GM18502 (cell line): ENCODE measurements around the gene ANO10.
"Not testable (repeated sequence)": the region's sequence is repeated elsewhere in the genome, so short reads cannot be mapped to it uniquely, and the experiment has no call there.

ENCODE experiments used
- ATAC-seq: cut with Tn5 transposase; IDR thresholded peaks from one replicate; pipeline ENCODE4 v1.9.1; 2021; ENCODE audit warnings: mild to moderate bottlenecking; ENCODE audit not compliant: unreplicated experiment, poor library complexity

Gene ANO10

DNA sequence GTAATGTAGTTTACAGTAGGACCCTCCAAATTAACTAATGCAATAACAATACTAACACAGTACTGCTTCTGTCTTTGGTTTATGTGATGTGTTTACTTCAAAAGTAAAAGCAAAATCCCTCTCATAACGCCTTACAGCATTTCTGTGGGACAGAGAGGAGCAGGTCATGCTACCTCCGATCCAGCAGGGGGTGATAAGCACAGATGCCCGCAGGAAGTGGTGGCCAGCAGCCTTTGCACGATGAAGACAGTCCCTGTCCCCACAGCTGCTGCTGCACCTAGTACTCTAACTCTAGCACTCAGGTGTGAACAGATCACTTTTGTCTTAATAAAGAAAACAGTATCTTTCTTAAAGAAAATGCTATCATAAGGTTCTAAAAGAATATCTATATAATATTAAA lies 38.3 kb downstream of the ANO10 start:
- ATAC-seq, result no peak

DNA sequence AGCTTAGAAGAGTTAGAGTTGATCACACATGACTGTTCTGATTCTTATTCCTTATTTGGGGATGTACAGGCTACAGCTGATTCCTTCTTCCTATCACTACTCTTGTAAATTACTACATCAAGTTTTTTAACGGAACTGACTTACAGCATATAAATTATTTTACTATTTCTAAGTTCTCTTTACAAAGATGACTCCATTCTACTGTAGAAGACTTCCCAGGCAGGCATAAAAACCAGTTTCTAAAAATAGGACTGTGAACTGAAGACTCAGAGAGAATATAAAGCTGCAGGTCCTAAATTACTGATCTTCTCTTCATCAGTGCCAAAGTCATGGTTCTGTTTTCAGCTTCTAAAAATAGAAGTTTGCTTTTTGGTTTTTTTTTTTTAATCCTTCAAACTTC lies 38.9 kb downstream of the ANO10 start:
- ATAC-seq, result no peak

DNA sequence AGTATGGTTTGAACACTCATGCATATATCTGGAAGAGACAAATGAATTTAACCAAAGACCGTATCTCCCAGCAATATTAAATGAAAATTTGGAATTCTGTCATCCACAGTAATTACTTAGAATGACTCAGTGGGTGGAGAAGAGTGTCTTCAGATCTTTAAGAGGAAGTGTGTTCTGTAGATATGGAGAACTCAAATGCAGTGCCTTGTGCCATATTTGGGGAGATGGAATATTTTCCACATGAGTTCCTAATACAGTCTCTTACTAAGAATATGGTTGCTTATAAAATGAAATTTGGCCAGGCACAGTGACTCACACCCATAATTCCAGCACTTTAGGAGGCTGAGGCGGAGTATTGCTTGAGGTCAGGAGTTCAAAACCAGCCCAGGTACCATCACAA lies 40.5 kb downstream of the ANO10 start:
- no peak for ATAC-seq

DNA sequence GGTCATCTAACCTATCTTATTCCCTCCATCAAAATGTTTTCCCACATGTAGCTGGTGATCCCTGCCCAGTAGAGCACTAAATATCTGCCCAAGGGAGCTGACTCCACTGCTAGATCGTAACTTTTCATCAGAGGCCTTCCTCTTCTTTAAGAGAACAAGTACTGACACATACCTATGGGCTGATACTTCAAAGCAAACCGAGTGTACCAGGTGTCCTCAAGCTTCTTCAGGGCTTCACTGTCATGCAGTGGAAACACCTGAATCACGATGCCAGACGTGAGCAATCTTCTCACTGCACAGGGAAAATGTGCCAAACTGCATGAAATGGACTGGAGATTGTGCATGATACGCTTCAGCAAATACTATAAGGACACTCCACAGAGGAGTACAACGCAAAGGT lies 41.6 kb downstream of the ANO10 start:
- ATAC-seq, result no peak

DNA sequence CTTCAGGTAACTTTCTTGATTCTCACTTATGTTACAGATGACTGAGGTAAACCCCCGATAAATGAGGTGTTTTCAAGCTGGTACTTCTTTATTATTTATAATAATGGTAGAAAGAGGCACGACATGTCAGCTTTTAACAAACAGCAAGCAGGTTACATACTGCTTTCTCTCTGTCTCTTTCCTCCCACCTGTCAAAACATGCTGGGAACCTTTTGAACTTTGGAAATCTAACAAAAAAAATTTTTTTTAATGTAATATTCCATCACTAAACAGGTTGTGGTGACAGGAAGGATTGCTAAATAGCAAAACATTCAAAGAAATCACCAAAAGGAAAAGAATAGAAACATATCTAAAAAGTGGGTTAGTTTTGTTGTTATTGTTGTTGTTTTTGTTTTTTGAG lies 48.2 kb downstream of the ANO10 start:
- no peak for ATAC-seq

DNA sequence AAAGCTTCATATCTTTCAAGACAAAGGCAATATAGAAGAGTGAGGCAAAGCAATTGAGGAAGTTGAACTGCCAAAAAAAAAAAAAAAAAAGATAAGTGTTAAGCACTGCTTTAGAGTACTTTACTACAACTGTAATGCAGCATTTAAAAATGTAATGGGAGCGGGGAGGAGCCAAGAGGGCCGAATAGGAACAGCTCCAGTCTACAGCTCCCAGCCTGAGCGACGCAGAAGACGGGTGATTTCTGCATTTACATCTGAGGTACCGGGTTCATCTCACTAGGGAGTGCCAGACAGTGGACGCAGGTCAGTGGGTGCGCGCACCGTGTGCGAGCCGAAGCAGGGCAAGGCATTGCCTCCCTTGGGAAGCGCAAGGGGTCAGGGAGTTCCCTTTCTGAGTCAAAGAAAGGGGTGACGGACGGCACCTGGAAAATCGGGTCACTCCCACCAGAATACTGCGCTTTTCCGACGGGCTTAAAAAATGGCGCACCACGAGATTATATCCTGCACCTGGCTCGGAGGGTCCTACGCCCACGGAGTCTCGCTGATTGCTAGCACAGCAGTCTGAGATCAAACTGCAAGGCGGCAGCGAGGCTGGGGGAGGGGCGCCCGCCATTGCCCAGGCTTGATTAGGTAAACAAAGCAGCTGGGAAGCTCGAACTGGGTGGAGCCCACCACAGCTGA lies 56.0 kb downstream of the ANO10 start:
- not testable (repeated sequence) for ATAC-seq

DNA sequence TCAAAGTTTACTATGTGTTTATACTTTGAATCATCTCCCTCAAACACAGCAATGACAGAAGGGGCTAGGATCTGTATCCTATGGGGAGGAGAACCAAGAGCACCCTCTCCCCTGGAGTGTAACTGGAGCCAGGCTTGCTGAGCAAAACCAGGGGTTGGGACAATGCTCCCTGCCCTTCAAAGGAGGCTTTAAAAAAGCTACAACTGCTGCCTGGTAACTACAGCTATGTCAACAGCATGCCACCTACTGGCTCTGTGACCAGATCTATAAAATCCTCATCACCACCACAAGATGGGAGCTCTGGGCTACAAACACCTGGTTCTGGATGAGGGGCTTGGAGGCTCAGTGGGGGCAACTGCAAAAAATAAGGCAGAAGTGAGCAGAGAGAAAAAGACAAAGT lies 61.9 kb downstream of the ANO10 start:
- ATAC-seq, result no peak

DNA sequence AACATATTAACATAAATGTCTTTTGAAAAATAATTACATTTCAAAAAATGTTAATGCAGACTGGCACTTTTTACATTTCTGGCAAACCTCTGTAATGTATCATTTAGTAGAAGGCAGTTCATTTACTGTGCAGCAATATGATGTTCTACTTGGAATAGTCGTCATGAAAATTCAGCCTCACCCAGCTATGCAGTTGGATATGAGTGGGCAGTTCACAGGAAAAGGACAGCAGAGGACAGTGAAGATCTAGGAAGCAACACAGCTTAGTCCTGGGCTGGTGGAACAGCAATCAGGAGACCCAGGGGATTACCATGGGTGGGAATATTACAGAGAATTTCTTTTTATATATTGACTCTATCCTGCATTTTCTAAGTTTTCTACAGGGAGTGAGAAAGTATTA lies 63.6 kb downstream of the ANO10 start:
- ATAC-seq, result no peak

DNA sequence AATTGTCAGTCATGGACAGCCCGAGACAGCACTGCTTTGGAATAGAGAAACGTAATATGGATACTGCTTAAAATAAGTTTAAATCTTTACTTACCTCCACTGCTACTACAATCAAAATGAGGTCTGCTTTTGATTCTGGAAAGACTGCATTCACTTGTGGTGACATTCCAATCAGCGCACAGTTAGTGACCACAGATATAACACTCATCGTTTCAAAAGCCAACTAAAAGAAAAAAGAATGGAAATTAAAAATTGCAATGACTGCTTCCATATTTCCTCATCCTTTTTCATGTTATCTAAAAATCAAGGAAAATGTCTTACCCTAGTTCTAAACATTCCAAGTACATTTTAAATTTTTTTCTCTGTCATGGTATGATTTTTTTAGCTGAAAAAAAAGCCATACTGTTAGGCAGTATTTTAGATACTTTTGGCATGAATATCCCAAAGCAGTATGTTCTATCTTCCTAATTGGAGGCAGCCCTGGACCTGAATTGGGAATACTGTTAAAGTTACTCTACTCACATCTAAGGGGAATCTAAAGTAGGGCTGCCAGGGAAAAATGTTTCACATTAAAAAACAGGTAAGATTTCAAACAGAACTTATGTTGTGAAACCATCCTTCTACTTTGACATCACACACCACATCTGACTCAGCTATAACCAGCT lies 72.1 kb downstream of the ANO10 start:
- ATAC-seq, result no peak

DNA sequence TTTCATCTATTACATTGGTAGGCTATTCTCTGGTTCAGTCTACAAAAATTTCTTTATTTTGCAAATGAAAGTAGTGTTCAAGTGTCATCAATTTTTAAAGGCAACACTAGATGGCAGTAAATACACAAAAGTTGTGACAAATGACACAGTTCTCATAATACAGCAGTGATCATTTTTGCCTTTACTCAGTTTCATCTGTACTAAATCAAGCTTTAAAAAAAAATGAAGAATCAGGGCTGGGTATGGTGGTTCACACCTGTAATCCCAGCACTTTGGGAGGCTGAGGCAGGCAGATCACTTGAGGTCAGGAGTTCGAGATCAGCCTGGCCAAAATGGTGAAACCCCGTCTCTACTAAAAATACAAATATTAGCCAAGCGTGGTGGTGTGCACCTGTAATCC lies 77.5 kb downstream of the ANO10 start:
- not testable (repeated sequence) for ATAC-seq

DNA sequence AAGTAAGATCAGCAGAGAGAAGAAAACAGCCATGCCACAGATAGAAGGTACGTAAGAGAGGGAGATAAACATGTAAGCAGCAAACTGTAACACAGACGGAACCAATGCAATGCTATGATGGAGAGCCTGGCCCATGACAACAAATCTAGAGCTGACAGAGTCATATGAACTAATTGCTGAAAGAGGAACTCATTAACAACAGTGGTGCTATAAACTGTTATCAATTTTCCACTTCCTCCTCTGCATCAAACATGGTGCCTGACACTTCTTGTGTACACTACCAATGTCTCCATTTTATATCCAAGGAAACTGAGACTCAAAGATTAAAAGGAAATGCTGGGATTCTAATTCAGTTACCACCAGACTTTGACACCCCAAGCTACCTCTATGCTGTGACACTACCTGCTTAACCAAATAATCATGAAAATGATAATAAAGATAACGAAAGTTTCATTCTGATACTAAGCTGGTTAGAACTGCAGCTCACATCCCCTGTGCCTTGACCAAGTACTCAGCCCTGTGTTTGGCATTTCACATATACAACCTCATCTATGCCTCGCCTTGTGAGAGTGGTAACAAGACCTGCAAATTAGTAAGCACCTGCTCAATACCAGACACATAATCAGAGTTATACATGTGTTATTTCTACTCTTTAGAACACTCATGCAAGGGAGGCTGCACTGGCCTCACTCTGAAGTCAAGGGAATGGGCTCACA lies 79.3 kb downstream of the ANO10 start:
- no peak for ATAC-seq

DNA sequence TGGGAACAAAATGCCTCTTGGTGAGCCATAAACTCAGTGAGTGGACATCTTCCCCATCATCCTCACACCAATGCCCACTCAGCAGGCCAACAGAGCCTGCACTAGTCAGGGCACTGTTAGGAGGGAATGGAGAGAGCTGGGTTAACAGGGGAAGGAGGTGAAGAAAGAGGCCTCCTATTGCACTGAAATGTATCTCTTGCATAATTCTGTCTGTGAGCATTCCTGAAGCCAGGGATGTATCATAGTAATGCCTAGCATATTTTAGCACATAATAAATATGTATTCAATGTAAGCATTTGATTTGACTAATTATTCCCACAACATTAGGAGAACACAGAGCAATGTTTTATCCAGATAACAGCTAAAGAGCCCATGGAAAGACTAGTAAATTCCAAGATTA lies 81.2 kb downstream of the ANO10 start:
- no peak for ATAC-seq

DNA sequence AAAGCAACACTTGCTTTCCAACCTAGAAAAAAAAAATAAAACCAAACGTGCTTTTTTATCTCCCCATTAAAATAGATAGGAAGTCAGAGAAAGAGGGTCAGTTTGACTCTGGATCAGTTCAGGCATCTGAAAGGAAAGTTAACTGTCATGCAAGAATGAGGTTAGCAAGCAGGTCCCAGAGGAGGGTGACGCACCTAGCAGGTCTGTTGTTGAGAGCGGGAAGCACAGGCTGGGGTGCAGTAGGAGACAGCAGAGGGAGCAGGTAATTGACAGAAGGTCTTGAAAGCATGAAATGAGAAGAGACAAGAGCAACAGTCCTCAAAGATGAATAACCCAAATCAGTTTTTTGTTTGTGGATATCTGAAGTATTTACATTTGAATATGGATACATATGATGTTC lies 82.5 kb downstream of the ANO10 start:
- no peak for ATAC-seq

DNA sequence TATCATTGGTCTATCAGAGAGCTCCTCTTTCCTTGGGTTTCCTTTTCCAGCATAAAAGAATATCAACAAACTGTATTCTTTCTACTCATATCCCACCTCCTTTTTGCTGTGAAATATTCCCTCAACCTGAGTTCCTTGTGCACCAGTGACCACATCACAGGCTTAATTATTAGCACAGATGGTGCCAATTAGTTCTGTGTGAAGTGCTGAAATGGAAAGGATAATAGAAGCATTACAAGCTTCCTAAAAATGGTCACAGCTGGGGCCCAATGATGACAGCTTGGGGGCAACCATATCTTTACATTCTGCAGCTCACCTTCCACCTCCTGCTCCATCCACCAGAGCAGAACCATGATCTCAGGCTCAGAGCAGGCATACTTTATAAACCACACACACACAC lies 84.6 kb downstream of the ANO10 start:
- ATAC-seq, result no peak

DNA sequence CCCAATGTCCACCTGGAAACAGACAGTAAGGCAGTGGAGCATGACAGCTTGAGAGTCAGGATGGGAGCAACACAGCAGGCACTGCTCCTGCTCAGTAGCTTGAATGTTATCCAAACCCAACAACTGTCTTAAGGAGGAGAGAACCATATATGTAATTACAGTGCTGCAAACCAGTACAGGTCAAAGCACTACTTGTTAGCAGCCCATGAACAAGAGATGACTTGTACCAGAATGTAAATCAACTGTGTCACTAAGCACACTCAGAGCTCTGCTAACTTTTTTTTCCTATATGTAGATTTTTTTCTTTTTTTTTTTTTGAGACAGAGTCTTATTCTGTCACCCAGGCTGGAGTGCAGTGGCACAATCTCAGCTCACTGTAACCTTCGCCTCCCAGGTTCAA lies 87.1 kb downstream of the ANO10 start:
- no peak for ATAC-seq

DNA sequence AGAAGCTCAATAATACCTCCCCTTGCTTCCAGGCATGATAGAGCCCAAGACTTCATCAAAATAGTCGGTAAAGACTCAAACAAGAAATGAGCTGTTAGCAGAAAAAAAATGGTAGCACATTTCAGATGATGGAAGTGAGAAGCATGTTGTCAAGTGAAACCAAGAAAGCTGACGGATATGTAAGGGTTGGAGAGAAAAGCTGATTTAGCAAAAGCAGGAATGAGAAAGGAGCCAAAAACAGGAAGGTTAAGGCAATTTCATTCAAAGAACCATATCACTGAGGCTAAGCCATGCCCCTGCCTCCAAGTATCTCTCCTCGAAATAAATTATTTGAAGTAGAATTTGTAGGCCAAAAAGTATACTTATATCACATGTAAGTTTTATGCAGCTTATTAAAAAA lies 88.8 kb downstream of the ANO10 start:
- ATAC-seq, result no peak

DNA sequence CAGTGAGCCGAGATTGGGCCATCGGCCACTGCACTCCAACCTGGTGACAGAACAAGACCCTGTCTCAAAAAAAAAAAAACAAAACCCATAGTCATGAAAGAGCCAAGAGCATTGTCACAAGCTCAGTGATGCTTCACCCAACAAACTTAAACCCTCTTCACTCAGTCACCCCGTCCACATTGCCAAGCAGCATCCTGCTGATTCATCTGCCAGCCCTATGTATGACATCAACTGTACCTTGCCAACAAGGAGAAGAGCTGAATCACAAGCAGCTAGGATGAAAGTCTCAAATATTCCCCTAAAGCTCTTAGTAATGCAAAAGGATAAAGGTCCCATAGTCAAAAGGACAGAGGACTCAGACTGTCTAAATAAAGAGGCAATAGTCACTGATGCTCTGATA lies 90.0 kb downstream of the ANO10 start:
- ATAC-seq, result no peak

DNA sequence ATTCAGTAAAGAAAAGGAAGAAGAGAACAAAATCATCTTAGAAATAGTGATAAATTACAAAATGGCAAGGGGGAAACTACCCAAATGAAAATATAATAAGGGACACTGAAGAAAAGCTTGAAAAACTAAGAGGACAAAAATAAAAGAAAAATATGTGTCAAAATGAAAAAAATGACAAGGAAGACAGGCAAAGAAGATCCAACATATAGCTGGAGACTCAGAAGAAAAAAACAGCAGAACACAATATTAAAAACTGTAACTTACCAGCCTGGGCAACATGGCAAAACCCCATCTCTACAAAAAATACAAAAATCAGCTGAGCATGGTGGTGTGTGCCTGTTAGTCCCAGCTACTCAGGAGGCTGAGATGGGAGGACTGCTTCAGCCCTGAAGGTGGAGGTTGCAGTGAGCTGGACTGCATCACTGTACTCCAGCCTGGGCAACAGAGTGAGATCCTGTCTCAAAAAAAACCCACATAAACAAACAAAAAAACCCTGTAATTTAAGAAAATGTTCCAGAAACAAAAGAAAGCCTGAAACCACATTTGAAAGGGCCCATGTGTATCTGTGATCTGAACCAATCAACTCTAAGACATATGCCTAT lies 93.2 kb downstream of the ANO10 start:
- ATAC-seq, result no peak

DNA sequence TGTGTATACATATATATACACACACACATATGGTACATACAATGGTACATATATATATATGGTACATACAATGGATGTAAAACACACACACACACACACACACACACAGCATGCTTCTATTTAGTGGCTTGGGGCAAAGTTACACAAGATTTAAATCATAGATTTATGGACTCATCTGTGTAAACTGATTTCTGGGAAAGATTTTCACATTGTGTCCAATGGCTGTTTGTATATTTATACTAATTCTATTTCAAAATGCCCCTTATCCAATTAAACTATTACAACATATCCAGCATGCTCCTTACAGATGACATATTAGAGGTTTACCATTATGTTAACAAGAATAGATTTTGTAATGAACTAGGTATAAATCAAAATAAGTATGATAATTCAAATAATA lies 94.9 kb downstream of the ANO10 start:
- no peak for ATAC-seq

DNA sequence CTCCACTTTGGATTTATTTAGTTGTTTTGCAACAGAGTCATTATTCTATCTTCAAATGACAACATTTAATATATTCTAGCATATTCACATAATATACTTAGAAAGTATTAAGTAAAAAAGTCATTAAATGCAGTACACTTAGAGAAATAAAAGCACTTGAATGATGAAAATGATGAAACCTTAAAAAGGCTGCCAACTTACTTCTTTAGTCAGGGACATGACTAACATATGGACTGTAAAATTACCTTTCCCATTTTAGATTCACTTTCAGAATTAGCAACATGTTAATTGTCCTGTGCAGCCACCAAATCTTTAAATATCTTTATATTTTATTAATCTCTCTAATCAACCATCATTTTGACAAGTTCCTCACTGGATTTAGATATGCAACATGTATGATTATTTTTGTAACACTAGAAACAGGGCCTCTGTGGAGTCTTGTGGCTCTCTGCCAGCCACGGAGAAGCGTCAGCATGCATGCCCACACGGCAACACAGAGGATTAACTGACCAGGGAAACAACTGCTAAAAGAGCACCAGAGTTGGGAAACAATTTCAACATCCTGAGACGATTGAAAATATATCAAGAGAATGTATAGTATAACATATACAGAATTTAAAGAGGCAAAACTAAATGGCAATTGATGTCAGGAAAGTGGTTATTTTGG lies 95.7 kb downstream of the ANO10 start:
- ATAC-seq, result no peak

DNA sequence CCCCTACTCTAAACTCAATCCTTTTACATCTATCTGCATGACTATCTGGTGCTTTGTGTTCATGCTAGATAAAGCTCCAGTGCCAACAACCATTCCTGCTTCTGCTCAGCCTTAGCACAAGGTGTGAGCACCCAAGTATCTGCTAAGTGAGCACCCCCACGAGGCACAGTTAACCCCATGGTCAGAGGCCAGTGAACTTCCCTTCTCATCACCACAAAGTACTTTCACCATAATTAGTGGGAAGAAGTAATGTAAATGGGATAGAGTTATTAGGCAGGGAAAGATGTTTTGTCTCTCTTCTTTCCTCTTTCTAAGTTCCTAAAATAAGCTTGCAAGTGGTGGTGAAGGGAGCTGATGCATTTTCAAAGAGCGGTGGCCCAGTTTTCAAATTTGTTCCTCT lies 96.4 kb downstream of the ANO10 start:
- no peak for ATAC-seq
